ENCODE measurements around the gene AP2A1. TPM values are rescaled to one million over a fixed set of nuclear protein-coding genes. Genes with fewer than 3 reads are reported as not detected.
"Not testable (repeated sequence)": the region's sequence is repeated elsewhere in the genome, so short reads cannot be mapped to it uniquely, and the experiment has no call there.

AP2A1 gene
- total RNA-seq, 1 donor from 2014 or later: 62.7 TPM

DNA sequence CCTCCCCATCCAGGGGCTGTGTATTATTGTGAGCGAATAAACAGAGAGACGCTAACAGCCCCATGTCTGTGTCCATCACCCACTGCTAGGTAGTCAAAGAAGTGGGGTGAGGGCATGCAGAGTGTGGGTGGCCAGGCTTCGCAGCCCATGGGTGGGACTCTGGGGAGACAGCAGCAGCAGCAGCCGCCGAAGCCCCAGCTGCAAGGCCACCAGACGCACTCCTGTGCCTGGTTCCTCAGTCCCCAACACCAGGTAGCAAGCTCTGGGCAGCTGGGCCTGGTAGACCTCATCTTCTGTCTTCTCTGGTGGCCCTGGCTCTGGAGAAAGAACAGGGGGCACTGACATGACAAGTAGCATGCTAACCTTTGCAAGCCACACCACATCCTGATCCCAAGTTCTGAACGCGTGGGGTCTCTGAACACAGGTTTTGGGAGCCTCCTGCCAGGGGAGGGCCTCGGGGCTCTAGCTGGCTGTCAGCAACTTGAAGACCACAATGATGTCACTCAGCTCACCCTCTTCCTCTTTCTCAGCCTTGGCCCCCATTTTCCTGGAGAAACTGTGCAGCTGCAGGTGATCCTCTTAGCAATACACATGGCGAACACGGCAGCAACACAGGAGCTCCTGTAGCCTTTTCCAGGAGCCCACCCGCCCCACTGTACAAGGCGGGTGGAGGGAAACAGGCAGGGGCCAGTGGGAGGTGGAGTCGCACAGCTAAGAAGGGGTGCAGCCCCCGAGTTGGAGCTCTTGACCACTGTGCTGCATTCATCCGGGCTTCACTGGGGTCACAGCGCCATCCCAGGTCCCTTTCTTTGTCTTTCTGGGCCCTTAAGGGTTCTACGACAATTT, 40.5 kb downstream of the AP2A1 start:
- intact Hi-C loops (cut with DNase I): loop anchor here (5.0 kb wide), 1 partner anchor 40 kb away; the partner anchor contains the start of gene AP2A1
- ATAC-seq (ENCODE audit: poor library complexity) (no peak), DNase-seq (no peak)

DNA sequence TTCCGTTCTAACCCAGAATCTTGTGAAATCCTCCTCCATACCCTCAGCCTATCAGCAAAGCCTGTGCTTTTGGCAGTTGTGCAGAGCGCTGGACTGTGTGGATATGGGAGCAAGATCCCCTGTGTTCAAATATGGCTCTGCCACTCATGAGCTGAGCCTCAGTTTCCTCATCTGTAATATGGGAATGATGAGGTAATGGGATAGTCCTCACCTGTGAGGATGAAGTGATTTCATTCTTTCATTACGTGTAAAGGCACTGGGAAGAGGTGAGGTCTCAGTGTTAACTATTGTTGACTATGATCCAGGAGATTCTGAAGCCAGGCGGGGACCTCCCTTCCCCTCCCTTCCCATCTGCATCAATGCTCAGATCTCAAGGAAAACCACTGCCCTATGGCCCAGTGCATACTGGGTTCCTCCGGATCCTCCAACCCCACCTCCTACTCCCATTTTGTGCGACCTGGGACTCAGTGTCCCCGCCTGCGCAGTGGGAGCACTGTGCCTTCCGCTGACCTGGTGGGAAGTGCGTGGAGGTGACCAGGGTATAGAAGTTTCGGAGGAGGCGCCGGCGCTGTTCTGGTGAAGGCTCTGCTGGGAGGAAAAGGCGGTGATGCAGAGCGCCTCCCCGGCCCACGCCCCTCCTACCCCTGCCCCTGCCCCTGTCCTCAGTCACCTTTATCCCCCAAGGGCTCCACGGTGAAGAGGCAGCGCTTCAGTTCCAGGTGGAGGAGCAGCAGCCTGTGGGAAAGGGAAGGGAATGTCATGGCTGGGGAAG, 41.3 kb downstream of the AP2A1 start:
- DNase-seq (no peak), ATAC-seq (ENCODE audit: poor library complexity) (no peak)
- intact Hi-C loops (cut with DNase I): loop anchor here (5.0 kb wide), 1 partner anchor 41 kb away; the partner anchor contains the start of gene AP2A1

DNA sequence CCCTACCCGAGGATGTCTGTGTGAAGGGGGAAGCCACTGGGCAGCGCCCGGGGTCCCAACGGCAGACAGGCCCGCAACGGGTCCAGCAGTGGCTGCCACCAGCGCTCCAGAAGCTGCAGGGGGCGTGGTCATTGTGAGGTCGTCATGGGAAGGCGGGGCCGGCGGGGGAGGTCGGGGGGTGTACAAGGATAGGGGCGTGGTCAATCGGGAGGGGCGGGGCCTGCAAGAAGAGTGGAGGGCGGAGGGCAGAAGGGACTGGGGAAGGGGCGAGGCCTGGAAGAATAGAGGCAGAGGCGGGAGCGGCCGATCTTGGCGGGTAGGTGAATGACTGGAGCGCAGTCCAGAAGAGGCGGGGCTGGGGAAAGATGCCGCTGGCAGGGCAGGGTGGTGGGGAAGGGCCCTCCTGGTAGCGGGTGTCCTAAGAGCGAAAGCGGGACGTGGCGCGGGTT, 41.9 kb downstream of the AP2A1 start:
- ATAC-seq (ENCODE audit: poor library complexity) (peak; percentile 78), DNase-seq (peak; percentile 95)
- intact Hi-C loops (cut with DNase I): loop anchor here (5.0 kb wide), 1 partner anchor 41 kb away; the partner anchor contains the start of gene AP2A1

DNA sequence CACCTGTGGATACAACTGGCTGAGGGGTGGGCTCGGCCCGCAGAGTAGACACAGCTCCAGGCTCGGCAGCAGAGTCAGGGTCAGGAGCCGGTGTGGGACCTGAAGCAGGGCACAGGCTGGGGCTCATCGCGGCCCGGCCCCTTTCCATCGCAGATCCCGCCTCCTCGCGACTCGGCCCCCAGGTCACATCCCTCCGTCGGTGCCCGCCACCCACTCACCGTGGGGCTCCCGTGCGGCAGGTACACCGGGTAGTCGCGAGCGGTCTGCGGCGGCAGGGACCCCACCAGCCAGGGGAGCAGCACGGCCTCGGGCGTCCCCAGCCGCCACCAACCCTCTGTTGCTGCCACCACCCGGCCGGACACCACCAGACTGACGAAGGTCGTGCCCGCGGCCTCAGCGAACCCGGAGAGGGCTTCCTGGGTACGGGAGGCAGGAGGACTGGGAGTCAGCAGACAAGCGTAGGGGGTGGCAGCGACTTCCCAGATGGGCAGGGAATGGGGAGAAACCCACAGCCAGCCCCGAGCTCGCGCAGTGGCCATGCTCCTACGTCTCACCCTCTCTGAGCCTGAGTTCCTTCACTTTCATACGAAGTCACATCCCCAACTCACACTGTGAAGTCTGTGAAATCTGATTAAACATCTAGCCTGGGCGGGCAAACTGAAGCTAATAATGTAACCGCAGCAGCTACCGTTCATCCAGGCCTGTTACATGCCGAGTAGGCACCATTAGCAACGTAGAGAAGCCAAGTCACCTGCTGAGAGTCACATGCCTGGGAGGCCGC, 42.5 kb downstream of the AP2A1 start:
- intact Hi-C loops (cut with DNase I): loop anchor here (5.0 kb wide), 1 partner anchor 42 kb away; the partner anchor contains the start of gene AP2A1
- DNase-seq (peak; percentile 75), ATAC-seq (ENCODE audit: poor library complexity) (peak; percentile 60)

DNA sequence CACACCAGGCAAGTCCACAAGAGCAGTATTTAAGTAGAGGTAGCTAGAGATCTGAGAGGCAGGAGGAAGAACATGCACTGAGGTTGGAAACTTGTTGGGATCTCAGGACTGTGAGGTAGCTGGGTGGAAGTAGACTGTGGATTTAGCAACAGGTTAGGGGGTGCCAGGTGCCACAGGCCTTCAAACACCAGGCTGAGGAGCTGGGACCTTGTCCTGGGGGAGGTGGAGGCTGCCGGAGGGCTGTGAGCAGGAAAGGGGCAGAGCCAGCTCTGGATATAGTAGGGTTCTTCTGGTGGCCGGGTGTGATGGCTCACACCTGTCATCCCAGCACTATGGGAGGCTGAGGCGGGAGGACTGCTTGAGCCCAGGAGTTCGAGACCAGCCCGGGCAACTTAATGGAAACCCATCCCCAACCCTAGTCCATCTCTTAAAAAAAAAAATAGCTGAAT, 43.2 kb downstream of the AP2A1 start:
- ATAC-seq (ENCODE audit: poor library complexity): no peak
- intact Hi-C loops (cut with DNase I): loop anchor here (5.0 kb wide), 1 partner anchor 43 kb away; the partner anchor contains the start of gene AP2A1
- DNase-seq: no peak

DNA sequence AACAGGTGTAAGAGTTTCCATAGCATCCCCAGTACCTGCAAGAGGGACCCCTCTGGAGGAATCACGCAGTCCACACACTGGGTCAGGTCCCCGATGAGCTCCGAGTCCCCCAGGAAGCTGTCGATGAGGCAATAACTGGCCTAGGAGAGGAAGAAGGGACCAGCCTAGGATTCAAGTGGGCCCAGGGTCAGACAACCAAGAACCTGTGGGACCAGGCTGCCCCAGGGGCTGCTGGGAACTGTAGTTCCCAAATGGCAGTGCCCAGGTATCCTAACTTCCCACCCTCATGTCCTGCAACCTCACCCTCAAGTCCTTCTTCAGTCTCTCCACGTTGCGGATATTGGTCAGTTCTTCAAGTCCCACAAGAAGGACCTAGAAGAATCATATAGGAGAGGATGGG, 44.5 kb downstream of the AP2A1 start:
- ATAC-seq (ENCODE audit: poor library complexity): no peak
- DNase-seq: no peak
- intact Hi-C loops (cut with DNase I): no loop called here

DNA sequence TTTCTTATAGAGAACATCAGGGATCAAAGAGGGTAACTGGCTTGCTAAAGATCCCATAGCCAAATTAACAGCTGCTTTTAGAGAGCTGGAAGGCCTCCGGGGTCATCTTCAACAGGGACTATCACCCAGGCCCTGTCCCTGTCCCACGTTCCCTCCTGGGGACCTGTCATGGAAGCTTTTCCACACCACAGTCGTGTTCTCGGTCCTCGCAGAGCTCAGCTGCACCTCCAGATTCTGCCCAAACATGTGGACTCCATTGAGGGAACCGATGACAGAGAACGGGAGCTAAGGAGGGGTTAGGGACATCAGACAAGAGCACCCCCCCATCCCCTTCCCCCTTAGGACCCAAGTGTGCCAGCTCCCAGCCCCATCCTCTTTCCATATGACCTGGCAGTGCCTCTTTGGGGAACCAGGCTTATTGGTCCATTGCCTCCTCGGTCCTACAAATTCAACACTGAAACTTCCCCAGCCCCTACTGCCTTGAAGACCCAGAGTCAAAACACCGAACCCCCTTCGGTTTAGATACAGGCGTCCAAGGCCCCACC, 45.7 kb downstream of the AP2A1 start:
- DNase-seq: no peak
- ATAC-seq (ENCODE audit: poor library complexity): no peak
- intact Hi-C loops (cut with DNase I): no loop called here

DNA sequence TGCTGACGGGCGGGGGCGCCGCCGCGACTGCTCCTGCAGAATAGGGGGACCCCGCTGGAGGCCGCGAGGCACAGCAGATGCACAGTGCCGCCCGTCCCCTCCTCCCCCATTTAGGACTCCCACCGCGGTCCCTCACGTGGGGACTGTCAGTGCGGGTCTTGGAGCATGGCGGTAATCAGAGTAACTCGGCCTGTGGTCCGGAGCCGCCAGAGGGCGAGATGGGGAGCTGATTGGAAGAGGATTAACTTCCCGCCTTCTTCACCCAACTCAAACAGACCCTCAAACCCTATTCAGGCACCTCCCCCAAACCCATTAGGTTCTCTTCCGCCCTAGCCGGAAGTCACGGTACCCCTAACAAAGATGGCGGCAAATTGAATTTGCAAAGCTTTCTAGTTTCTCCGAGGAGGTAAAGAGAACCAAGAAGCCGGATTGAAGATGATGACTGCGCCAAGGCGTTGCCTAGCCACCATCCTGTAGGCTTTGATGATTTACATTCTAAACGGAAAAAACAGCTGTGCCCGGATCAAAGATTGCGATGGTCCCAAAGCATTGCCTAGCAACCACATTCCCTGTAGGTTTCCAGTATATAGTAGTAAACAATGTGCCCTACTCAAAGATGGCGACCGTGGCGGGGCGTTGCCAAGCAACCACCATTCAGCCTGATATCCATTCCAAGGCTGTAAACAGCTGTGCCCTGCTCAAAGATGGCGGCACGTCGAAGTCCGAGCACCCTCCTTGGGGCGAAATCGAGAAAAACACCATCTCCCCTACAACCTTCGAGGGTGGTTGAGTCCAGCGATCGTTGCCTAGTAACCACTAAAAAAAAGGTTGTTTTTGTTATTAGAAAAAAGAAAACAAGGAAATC, 46.4 kb downstream of the AP2A1 start, which contains the start of gene FUZ:
Gene FUZ, minus strand, starts transcription at position 296 of the 865 bp plus-strand sequence. Its CDS starts 186 bp downstream, at position 110.
- ATAC-seq (ENCODE audit: poor library complexity) (peak; percentile 71), DNase-seq (peak; percentile 99)
- intact Hi-C loops (cut with DNase I): no loop called here

DNA sequence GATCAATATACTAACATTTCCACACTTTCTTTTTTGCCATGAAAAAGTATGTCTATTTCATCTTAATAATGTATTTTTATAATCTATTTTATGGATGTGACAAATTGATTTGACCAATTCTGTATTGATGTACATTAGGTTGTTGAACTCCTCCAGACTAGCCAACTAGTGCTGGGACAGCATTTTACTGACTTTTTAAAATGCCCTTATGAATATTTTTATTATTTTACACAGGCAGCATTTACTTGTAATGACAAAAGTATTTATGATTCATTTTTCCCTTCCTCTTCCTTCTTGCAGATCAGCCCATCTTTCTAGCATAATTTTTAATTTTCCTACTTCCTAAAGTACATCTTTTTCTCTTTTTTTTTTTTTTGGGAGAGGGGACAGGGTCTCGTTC, 47.2 kb downstream of the AP2A1 start:
- intact Hi-C loops (cut with DNase I): no loop called here
- DNase-seq (no peak), ATAC-seq (ENCODE audit: poor library complexity) (no peak)

DNA sequence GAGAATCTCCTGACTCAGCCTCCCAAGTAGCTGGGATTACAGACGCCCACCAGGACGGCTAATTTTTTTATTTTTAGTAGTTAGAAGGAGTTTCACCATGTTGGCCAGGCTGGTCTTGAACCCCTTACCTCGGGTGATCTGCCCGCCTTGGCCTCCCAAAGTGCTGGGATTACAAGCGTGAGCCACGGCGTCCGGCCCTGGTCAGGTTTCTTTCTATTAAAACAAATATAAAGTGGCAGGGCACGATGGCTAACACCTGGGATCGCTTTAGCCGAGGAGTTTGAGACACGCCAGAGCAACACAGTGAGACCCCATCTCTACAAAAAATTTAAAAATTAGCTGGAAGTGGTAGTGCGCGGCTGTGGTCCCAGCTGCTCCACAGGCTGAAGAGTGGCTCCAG, 49.8 kb downstream of the AP2A1 start:
- DNase-seq: no peak
- ATAC-seq (ENCODE audit: poor library complexity): no peak
- intact Hi-C loops (cut with DNase I): loop anchor here (5.0 kb wide), 1 partner anchor 36 kb away; the partner anchor contains the start of gene PTOV1

DNA sequence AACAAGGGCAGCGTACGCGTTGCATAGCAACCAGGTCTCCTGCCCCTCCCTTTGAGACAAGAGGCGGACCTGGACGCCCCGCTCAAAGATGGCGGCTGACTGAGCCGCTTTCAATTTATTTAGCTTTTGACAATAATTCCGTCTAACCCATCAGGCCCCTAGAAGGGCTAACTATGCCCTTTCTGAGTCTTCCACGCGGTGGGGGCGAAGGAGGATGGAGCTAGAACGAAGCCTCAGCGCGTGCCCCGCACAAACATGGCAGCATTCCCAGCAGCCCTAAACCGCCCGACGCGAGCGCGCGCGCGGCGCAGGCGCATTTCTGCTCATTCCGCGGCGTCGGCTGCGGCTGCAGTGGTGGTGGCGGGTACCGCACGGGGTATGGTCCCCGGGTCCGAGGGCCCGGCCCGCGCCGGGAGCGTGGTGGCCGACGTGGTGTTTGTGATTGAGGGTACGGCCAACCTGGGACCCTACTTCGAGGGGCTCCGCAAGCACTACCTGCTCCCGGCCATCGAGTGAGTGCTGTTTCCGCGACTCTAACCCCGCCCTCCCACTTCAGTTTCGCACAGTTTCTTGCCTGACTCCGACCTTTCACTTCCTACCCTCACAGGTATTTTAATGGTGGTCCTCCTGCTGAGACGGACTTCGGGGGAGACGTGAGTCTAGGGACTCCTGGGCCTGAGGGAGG, 51.3 kb downstream of the AP2A1 start, which contains the start of gene MED25:
Gene MED25, plus strand, starts transcription at position 326 of the 685 bp plus-strand sequence. Its CDS starts 53 bp downstream, at position 379.
- ATAC-seq (ENCODE audit: poor library complexity): peak; percentile 77
- intact Hi-C loops (cut with DNase I): loop anchor here (5.0 kb wide), 1 partner anchor 34 kb away; the partner anchor contains the start of gene PTOV1

DNA sequence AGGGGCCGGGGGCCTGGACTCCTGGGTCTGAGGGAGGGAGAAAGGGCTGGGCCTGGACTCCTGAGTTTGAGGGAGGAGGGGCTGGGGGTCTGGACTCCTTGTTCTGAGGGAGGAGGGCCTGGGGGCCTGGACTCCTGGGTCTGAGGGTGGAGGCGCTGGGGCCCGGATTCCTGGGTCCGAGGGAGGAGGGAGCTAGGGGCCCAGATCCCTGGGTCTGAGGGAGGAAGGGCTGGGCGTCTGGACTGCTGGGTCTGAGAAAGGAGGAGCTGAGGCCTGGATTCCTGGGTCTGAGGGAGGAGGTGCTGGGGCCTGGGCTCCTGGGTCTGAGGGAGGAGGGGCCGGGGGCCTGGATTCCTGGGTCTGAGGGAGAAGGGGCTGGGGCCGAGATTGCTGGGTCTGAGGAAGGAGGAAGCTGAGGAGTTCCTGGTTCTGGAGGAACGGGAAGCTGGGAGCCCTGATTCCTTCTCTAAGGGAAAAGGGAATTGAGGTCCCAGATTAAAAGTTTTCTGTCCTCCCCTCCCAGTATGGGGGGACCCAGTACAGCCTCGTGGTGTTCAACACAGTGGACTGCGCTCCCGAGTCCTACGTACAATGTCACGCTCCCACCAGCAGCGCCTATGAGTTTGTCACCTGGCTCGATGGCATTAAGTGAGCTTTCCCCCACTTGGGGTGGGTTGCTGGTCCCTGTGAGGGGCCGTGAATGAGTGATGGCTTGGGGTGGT, 52.0 kb downstream of the AP2A1 start:
- no peak for ATAC-seq (ENCODE audit: poor library complexity)
- intact Hi-C loops (cut with DNase I): loop anchor here (5.0 kb wide), 1 partner anchor 33 kb away; the partner anchor contains the start of gene PTOV1

More for the DNA sequence above, 51.3 kb downstream of the AP2A1 start, which contains the start of gene MED25:
- DNase-seq: peak; percentile 92

DNA sequence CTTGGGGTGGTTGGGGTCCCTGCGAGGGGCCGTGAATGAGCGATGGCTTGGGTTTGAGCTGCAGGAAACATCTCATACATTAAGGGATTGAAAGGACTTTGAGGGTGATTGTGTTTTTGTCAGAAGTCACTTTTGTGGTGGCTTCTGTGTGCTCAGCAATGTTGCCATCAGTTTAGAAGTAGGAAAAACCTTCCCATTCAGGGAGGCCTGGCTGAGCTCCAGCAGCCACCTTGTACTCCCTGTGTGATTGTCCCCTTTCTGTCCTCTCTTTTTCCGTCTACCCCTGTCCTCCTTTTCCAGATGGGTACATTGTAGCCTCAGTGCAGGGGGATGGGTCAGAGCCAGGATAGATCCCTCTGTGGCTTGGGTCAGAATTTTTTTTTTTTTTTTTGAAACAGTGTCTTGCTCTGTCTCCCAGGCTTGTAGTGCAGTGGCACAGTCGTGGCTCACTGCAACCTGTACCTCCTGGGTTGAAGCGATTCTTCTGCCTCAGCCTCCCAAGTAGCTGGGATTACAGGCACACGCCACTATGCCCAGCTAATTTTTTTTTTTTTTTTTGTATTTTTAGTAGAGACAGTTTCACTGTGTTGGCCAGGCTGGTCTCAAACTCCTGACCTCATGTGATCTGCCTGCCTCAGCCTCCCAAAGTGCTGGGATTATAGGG, 52.8 kb downstream of the AP2A1 start:
- not testable (repeated sequence) for DNase-seq; ATAC-seq (ENCODE audit: poor library complexity)
- intact Hi-C loops (cut with DNase I): loop anchor here (5.0 kb wide), 1 partner anchor 33 kb away; the partner anchor contains the start of gene PTOV1

More for the DNA sequence above, 52.0 kb downstream of the AP2A1 start:
- no peak for DNase-seq

DNA sequence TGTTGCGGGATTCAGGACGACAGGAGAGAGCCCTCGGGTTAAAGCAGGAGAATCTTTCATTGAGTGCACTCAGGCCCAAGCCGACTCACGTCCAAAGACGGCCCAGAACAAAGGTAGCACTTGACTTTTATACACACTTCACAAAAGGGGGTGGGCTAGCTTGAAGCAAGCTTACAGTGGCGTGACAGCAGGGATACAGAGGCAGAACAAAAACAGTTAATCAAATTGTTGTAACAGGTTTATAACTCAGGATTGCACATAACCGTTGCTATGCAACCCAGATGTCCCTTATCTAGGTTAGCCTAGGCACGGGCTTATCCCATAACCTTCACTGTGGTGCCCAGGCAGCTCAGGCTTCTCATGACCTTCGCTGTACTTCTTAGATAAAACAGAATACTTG, 53.3 kb downstream of the AP2A1 start:
- ATAC-seq (ENCODE audit: poor library complexity) (peak; percentile 29), DNase-seq (no peak)
- intact Hi-C loops (cut with DNase I): no loop called here

DNA sequence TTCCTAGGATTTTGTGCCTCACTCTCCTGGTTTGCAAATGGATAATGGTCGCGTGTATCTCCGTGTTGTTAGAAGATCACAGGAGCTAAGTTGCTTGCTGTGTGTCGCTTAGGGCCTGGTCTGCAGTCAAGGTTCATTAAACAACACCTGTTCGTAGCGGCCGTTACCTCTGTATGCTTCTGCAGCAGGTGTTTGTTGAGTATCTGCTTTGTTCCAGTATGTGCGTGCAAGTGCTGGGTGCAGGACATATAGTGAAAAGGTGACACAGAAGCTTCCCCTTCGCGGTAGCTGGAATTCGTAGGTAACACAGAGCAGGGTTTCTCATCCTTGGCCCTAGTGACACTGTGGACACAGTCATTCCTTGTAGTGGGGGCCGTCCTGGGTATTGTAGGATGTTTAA, 56.7 kb downstream of the AP2A1 start:
- DNase-seq (no peak), ATAC-seq (ENCODE audit: poor library complexity) (no peak)

More for the DNA sequence above, 56.7 kb downstream of the AP2A1 start:
- intact Hi-C loops (cut with DNase I): no loop called here

All from Right ventricle myocardium superior (tissue), 1 donor.